Parathyroid adenoma (tissue), 2 donors: ENCODE data around the gene PRCP.

ENCODE experiments used
- H2AFZ ChIP-seq: fragments of 300-600 bp; sonication (generic); one replicate; pipeline ENCODE4 v1.7.0; 2017; ENCODE audit warnings: antibody characterized with exemption, mild to moderate bottlenecking
- H3K27ac ChIP-seq: fragments of 300-600 bp; sonication (generic); one replicate; pipeline ENCODE4 v1.7.0; 2017
- H3K27me3 ChIP-seq: fragments of 300-600 bp; sonication (generic); one replicate; pipeline ENCODE4 v1.7.0; 2017; ENCODE audit warnings: low read length; ENCODE audit not compliant: control insufficient read depth, insufficient read depth
- H3K36me3 ChIP-seq: fragments of 300-600 bp; sonication (generic); one replicate; pipeline ENCODE4 v1.7.0; 2017; ENCODE audit warnings: low read length; ENCODE audit not compliant: control insufficient read depth, insufficient read depth
- H3K4me1 ChIP-seq: fragments of 300-600 bp; sonication (generic); one replicate; pipeline ENCODE4 v1.7.0; 2017; ENCODE audit warnings: control low read depth
- H3K4me2 ChIP-seq: fragments of 300-600 bp; sonication (generic); one replicate; pipeline ENCODE4 v1.7.0; 2017; ENCODE audit warnings: low read length
- H3K4me3 ChIP-seq: fragments of 300-600 bp; sonication (generic); one replicate; pipeline ENCODE4 v1.7.0; 2017; ENCODE audit warnings: low read depth, low read length
- H3K79me2 ChIP-seq: fragments of 300-600 bp; sonication (generic); one replicate; pipeline ENCODE4 v1.7.0; 2017; ENCODE audit warnings: control low read depth
- H3K9ac ChIP-seq: fragments of 300-600 bp; sonication (generic); one replicate; pipeline ENCODE4 v1.7.0; 2017; ENCODE audit warnings: mild to moderate bottlenecking
- H3K9me3 ChIP-seq: fragments of 300-600 bp; sonication (generic); one replicate; pipeline ENCODE4 v1.7.0; 2017; ENCODE audit warnings: low read length; ENCODE audit not compliant: control insufficient read depth
- TF ChIP-seq, protein P1 (sequence below): fragments of 300-600 bp; sonication (generic); IDR thresholded peaks from one replicate; pipeline ENCODE4 v1.7.0; 2017; ENCODE audit warnings: antibody characterized with exemption, mild to moderate bottlenecking
- donor health status: primary hyperparathyroidism.

Gene PRCP

DNA sequence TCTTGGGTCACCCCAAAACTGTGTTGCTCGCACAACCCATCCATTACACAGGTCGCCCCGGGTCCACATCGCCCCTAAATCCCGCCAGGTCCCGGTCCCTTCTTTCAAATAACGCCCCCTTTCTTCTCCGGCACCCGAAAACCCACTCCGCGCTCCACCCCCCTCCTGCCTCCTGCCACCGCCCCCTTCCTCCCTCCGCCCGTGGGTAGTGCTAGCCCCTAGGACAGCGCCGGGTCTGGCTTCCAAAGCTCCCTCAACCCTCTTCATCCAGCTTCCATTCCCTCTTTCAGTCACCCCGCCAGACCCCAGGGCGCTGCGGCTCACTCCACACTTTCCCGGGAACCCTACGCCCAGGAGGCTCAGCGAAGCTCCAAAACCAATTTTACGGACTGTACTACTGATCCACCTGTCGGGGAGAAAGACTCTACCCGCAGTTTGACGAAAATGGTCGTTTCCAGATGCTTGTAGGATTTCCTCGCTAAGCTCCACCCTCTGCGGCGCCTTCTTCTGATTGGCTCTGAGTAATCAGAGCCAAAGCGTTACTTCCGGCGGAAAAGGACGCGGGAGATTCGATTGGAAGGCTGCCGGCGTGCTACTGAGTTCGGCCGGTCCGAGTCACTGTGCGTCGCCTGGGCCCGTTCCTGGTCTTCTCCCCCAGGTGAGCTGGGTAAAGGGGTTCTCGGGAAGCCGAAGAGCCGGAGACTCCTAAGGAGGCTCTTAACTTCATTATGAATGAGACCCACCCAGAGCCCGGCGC is 1.1 kb upstream of the PRCP start, which contains the start of gene DDIAS:
Gene DDIAS, plus strand, starts transcription at position 572 of the 757 bp plus-strand sequence. CDS start 13,003 bp downstream, outside the sequence.
- Histone ChIP-seq H3K27me3 (no peaks in the 10 kb centered on the region), H3K4me2 (peak within 1 kb of the TSS; percentile 89), H3K9ac (no peak within 1 kb of the TSS), H3K36me3 (no peaks in the 10 kb centered on the region), H3K4me1 (no peaks in the 10 kb centered on the region), H2AFZ (peak within 1 kb of the TSS; percentile 84), H3K9me3 (no peaks in the 10 kb centered on the region), H3K27ac (peak within 1 kb of the TSS; percentile 91), H3K4me3 (peak within 1 kb of the TSS; percentile 77), H3K79me2 (no peaks in the 10 kb centered on the region)
- TF ChIP-seq, protein P1, sequence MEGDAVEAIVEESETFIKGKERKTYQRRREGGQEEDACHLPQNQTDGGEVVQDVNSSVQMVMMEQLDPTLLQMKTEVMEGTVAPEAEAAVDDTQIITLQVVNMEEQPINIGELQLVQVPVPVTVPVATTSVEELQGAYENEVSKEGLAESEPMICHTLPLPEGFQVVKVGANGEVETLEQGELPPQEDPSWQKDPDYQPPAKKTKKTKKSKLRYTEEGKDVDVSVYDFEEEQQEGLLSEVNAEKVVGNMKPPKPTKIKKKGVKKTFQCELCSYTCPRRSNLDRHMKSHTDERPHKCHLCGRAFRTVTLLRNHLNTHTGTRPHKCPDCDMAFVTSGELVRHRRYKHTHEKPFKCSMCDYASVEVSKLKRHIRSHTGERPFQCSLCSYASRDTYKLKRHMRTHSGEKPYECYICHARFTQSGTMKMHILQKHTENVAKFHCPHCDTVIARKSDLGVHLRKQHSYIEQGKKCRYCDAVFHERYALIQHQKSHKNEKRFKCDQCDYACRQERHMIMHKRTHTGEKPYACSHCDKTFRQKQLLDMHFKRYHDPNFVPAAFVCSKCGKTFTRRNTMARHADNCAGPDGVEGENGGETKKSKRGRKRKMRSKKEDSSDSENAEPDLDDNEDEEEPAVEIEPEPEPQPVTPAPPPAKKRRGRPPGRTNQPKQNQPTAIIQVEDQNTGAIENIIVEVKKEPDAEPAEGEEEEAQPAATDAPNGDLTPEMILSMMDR, result no peak

DNA sequence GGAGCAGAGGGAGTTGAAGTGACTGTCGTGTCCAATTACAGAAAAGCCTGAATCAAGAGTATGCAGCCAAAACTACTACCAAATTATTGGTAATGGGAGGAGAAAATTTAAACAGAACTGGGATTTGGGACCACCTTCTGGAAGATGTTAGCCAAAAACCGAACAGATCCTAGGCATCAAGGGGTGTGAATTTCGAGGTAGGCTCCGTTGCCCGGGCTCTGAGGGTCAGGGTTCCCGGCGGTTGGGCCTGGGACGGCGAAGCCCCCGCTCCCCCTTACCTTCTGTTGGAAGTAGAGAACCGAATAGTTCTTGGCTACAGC is 313 bp downstream of the PRCP start:
- peak overlapping the region; percentile 91 for H3K27ac ChIP-seq
- H3K27me3 ChIP-seq, result no peaks in the 10 kb centered on the region
- H3K79me2 ChIP-seq, result no peaks in the 10 kb centered on the region
- TF ChIP-seq, protein P1, result no peak
- no peaks in the 10 kb centered on the region for H3K9me3 ChIP-seq
- peak overlapping the region; percentile 77 for H3K4me3 ChIP-seq
- no peaks in the 10 kb centered on the region for H3K4me1 ChIP-seq
- no peak overlapping the region for H3K9ac ChIP-seq
- H3K36me3 ChIP-seq, result no peaks in the 10 kb centered on the region
- H3K4me2 ChIP-seq, result peak overlapping the region; percentile 89
- peak overlapping the region; percentile 84 for H2AFZ ChIP-seq

DNA sequence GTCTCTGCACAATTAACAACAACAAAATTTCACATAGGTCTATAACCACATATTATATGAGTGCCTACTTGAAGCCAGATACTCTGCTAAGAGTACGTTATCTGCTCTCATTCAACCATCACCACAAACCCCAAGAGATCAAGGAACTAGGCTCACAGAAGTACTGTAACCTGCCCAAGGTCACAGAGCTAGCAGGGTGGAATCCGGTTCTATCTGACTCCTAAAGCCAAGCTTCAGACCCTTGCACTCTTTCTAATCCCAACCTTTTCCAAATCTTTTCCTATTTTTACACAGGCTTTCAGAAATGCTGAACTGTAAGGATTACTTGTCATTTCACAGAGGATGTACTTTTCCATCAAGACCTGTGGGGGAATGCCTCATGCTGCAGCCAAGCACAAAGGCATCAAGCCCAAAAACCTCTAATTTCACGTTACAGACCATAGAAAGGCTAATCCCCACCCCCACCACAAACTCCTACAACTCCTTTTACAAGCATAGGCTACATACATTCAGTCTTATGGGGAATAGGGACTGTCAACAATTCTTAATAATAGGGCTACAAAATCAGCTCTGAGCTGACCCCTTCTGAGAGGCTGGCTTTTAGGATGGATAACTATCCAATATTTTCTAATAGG is 927 bp downstream of the PRCP start:
- Histone ChIP-seq H3K9me3 (no peaks in the 10 kb centered on the region), H3K4me2 (peak overlapping the region; percentile 89), H3K27me3 (no peaks in the 10 kb centered on the region), H2AFZ (peak overlapping the region; percentile 84), H3K36me3 (no peaks in the 10 kb centered on the region), H3K9ac (no peak overlapping the region), H3K4me3 (peak overlapping the region; percentile 77), H3K4me1 (no peaks in the 10 kb centered on the region), H3K27ac (peak overlapping the region; percentile 91), H3K79me2 (no peaks in the 10 kb centered on the region)
- TF ChIP-seq, protein P1, result no peak

DNA sequence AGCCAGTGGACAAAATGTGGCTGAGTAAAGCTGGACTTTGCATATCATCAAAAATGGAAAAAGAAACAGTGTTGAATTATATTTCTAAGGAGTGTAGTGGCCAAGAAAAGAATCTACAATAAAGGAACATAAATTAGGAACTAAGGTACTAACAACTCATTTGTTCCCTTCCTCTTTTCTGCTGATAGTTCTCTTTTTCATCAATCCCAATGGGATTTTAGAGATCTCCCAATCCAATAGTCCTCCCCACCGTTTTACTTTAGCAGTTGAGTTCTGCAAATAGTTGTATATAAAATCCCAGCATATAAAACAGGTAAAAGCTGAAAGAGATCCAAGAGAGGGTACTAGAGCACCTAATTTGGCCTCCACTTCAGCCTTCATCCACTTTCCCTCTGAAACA is 2.0 kb downstream of the PRCP start:
- Histone ChIP-seq H3K9me3 (no peaks in the 10 kb centered on the region), H3K27me3 (no peaks in the 10 kb centered on the region), H2AFZ (no peak overlapping the region), H3K4me1 (no peaks in the 10 kb centered on the region), H3K4me2 (no peak overlapping the region), H3K27ac (no peak overlapping the region), H3K36me3 (no peaks in the 10 kb centered on the region), H3K9ac (no peak overlapping the region), H3K79me2 (no peaks in the 10 kb centered on the region), H3K4me3 (no peak overlapping the region)
- TF ChIP-seq, protein P1, result no peak
